22Rv1 (cell line): ENCODE results near the gene SLC35E2B.

Experiments used
- ZFX ChIP-seq: fragments of 450-650 bp; IDR thresholded peaks from 2 replicates; pipeline ENCODE4 v1.6.1; 2017; ENCODE audit warnings: antibody characterized with exemption, borderline replicate concordance
- TF ChIP-seq, protein P1 (sequence below): fragments of 450-650 bp; IDR thresholded peaks from 2 replicates; pipeline ENCODE4 v1.5.1; 2017; ENCODE audit warnings: mild to moderate bottlenecking

DNA sequence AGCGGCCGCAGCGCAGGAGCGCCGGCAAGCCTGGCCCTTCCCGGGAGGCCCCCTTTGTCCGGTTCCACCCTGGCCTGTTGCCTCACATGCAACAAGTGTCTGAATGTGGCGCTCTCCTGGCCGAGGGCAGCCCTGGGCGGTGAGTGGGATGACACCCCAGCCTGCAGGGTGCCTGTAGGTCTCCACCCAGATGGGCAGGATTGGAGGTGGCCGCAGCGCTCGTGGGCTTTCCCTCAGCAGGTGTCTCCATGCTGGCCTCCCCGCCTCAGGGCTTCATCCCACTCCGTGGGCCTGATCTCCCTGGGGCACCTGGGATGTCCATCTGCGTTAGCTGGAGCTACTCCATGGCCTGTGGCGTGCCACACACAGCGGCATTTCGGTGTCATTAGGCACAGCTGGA lies 75.8 kb downstream of the SLC35E2B start:
- TF ChIP-seq, protein P1, sequence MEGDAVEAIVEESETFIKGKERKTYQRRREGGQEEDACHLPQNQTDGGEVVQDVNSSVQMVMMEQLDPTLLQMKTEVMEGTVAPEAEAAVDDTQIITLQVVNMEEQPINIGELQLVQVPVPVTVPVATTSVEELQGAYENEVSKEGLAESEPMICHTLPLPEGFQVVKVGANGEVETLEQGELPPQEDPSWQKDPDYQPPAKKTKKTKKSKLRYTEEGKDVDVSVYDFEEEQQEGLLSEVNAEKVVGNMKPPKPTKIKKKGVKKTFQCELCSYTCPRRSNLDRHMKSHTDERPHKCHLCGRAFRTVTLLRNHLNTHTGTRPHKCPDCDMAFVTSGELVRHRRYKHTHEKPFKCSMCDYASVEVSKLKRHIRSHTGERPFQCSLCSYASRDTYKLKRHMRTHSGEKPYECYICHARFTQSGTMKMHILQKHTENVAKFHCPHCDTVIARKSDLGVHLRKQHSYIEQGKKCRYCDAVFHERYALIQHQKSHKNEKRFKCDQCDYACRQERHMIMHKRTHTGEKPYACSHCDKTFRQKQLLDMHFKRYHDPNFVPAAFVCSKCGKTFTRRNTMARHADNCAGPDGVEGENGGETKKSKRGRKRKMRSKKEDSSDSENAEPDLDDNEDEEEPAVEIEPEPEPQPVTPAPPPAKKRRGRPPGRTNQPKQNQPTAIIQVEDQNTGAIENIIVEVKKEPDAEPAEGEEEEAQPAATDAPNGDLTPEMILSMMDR: no peak
- TF ChIP-seq ZFX: no peak
